Progenitor cell of endocrine pancreas (in vitro differentiated cells): ENCODE data around the gene COL9A3. TPM values are rescaled to one million over a fixed set of nuclear protein-coding genes. Genes with fewer than 3 reads are reported as not detected.

Experiments
- DNase-seq: peaks from one replicate; pipeline ENCODE4 v3.0.0; 2021; ENCODE audit warnings: low spot score; ENCODE audit not compliant: unreplicated experiment
- H3K27ac Mint-ChIP-seq: 2 replicates; pipeline ENCODE4 v1.8.0; 2021; ENCODE audit warnings: mild to moderate bottlenecking, moderate library complexity, mixed read lengths
- H3K27me3 Mint-ChIP-seq: 2 replicates; pipeline ENCODE4 v1.8.0; 2021; ENCODE audit warnings: mixed read lengths
- H3K36me3 Mint-ChIP-seq: 2 replicates; pipeline ENCODE4 v1.8.0; 2022; ENCODE audit warnings: mixed read lengths; ENCODE audit not compliant: insufficient read depth
- H3K4me1 Mint-ChIP-seq: 2 replicates; pipeline ENCODE4 v1.8.0; 2021; ENCODE audit warnings: low read depth, mixed read lengths
- H3K4me3 Mint-ChIP-seq: 2 replicates; pipeline ENCODE4 v1.8.0; 2021; ENCODE audit warnings: low read depth, mild to moderate bottlenecking, moderate library complexity, mixed read lengths
- H3K9me3 Mint-ChIP-seq: 2 replicates; pipeline ENCODE4 v1.8.0; 2021; ENCODE audit warnings: low read depth, mixed read lengths
- total RNA-seq: library from RNA; stranded (reverse); gene quantifications from 2 replicates; pipeline ENCODE4 v1.2.1, GENCODE V29; 2021
- TF ChIP-seq, protein P1 (sequence below): fragments of 200-600 bp; sonication (generic); IDR thresholded peaks from one replicate; pipeline ENCODE4 v1.5.0; 2021; ENCODE audit warnings: antibody characterized with exemption, mild to moderate bottlenecking; ENCODE audit not compliant: unreplicated experiment

Gene COL9A3
- total RNA-seq, 1 donor from 2014 or later: 81.5 TPM

DNA sequence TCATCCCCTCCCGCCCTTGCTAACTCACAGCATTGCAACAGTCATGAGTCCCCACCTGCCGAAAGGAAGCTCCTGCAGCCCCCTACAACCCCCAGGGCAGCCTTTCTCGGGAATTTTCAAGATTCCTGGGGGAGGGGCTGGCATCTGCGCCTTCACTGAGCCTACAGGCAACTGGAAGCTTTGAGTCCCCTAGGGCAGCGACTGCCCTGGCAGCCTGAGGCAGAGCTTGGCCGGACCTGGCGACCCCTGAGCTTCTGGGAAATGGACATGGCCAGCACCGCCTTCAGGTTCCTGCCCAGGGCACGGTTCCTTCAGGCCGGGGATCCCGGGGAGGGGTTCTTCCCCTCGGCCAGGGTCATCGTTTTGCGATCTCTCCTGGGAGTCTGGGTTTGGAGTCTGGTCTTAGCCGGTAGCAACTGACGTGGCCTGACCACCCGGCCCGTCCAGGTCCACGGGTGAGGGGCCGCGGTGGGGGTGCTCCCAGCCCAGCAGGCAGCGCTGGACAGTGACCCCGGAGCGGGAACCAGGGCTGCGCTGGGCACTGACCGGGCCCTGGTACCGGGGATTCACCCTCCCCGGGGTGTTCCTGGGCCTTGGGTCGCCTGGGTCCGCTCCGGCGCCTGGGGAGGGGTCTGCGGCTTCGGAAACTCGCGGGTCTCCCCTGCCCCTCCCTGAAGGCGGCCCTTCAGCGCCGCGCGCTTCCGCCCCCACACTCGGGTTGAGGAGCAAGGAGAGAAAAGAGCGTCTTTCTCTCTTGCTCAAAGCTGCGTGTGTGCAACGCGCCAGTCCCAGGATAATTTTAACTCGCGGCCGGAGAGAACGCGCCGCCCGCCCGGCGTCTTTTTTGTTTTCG lies 593 bp upstream of the COL9A3 start:
- Mint-ChIP-seq H3K4me1 (peaks cover 8% of the 10 kb centered on the region), H3K9me3 (no peaks in the 10 kb centered on the region), H3K27ac (no peak overlapping the region), H3K27me3 (peaks cover 11% of the 10 kb centered on the region), H3K4me3 (peak overlapping the region; percentile 68), H3K36me3 (peaks cover 1% of the 10 kb centered on the region)
- DNase-seq: no peak
- TF ChIP-seq, protein P1, sequence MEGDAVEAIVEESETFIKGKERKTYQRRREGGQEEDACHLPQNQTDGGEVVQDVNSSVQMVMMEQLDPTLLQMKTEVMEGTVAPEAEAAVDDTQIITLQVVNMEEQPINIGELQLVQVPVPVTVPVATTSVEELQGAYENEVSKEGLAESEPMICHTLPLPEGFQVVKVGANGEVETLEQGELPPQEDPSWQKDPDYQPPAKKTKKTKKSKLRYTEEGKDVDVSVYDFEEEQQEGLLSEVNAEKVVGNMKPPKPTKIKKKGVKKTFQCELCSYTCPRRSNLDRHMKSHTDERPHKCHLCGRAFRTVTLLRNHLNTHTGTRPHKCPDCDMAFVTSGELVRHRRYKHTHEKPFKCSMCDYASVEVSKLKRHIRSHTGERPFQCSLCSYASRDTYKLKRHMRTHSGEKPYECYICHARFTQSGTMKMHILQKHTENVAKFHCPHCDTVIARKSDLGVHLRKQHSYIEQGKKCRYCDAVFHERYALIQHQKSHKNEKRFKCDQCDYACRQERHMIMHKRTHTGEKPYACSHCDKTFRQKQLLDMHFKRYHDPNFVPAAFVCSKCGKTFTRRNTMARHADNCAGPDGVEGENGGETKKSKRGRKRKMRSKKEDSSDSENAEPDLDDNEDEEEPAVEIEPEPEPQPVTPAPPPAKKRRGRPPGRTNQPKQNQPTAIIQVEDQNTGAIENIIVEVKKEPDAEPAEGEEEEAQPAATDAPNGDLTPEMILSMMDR: no peak

GRCh38 chr20:62817975-62818591 lies 1.2 kb downstream of the COL9A3 start:
- TF ChIP-seq, protein P1: no peak
- peaks cover 11% of the 10 kb centered on the region for H3K27me3 Mint-ChIP-seq
- DNase-seq: no peak
- H3K36me3 Mint-ChIP-seq: no peaks in the 10 kb centered on the region
- no peak overlapping the region for H3K27ac Mint-ChIP-seq
- peak overlapping the region; percentile 35 for H3K4me3 Mint-ChIP-seq
- no peaks in the 10 kb centered on the region for H3K9me3 Mint-ChIP-seq
- H3K4me1 Mint-ChIP-seq: peaks cover 11% of the 10 kb centered on the region

DNA sequence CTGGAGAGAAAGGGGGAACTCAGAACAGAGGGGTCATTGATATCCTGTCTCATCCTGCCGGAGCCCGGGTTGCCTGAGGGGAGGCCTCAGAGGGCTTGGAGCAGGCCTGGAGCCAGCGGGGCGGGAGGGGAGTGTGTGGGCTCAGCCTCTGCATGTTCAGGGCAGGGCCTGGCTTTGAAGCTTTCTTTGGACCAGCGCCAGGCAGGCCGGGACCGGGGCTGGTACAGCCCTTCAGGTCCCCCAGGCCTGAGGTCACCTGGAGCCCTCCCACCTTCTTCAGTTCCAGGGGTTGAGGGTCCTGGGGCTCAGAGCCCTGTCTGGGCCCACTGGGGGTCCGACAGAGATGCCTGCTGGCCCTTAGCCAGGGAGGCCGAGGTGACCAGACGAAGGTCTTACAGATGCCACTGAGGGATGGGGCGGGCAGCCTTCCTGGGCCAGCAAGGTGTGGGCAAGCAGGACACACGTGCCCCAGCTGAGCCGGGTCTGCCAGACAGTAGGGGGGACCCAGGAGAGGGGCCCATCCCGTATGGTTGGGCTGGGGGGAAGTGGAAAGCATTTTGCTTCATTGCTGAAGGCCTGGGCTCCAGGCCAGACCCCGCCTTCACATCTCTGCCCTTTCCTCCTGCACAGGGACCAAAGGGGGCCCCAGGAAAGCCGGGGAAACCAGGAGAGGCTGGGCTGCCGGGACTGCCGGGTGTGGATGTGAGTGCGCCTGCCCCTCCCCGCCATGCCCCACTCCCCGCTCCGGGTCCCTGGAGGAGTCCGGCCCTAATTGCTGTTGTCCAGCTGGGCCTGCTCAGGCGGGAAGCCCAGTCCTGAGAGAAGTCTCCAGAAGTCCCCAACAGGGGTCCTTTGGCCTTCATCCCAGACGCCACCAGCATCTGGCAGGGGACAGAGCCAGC lies 2.0 kb downstream of the COL9A3 start:
- Mint-ChIP-seq H3K36me3 (no peaks in the 10 kb centered on the region), H3K9me3 (no peaks in the 10 kb centered on the region), H3K27me3 (peaks cover 11% of the 10 kb centered on the region), H3K4me1 (peaks cover 11% of the 10 kb centered on the region), H3K4me3 (peak overlapping the region; percentile 35), H3K27ac (no peak overlapping the region)
- no peak for DNase-seq
- TF ChIP-seq, protein P1: no peak

DNA sequence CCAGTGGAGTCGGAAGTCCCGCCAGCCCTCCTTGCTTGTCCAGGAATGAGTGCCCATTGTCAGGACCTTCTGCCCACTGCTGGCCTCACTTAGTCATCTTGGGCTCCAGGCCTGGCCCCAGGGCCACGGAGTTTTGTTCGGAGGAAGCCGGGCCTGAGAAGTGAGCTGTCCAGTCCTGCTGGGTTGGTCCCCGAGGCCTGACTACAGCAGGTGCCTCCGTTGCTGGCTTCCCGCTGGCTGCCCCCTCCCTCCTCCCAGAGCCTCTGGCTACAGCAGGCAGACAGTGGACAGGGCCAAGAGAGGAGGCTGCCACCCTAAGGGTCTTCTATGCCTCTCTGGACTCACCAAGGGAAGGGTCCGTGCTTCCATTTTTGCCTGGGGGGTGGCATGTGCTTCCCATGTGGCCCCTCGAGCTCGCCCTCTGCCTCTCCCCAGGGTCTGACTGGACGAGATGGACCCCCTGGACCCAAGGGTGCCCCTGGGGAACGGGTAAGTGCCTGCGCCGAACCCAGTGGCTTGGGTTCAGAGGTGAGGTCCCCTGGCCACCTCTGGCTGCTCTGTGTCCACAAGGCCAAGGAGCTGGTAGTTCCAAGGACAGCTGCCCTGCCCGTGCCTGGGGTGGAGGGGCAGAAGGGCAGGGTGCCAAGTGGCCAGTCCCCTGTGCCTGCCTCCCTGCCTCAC lies 2.8 kb downstream of the COL9A3 start:
- TF ChIP-seq, protein P1: no peak
- no peak overlapping the region for H3K4me3 Mint-ChIP-seq
- H3K4me1 Mint-ChIP-seq: peaks cover 11% of the 10 kb centered on the region
- no peak overlapping the region for H3K27ac Mint-ChIP-seq
- H3K9me3 Mint-ChIP-seq: no peaks in the 10 kb centered on the region
- H3K36me3 Mint-ChIP-seq: no peaks in the 10 kb centered on the region
- DNase-seq: no peak
- peaks cover 11% of the 10 kb centered on the region for H3K27me3 Mint-ChIP-seq
